Measurements from ENCODE around the gene LSM6. TPM values are rescaled to one million over a fixed set of nuclear protein-coding genes. Genes with fewer than 3 reads are reported as not detected.

LSM6 gene
- total RNA-seq, 2 donors from 2014 or later, result 20.2 to 24.7 TPM

DNA sequence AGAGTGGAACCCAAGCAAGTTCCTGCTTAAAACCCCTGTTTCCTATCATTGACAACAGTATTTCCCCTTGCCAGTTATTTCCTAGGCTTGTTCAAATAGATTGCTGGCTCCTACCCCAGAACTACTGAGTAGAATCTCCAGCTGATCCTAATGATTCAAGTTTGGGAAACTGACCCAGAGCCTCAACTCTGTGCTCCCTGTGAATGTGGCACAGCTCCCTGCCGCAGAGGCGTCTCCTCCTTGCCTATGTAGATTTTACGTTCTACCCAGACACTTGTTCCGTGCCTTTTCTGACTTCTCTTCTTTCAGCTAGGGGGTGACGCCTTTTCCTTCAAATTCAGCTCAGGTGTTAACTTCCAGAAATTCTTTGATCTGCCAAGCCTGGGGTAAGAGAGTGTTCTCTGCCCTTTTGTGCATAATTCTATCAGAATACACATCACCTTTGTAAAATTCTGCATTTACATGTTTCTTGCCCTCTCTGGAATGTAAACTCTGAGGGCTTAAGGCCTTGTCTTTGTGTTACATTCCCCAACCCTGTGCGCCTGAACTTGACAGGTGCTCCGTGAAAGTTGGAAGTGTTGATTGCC is 4.4 kb downstream of the LSM6 start:
- intact Hi-C loops (cut with DNase I, micrococcal nuclease), result no loop called here
- ATAC-seq (no peak), DNase-seq (no peak)

DNA sequence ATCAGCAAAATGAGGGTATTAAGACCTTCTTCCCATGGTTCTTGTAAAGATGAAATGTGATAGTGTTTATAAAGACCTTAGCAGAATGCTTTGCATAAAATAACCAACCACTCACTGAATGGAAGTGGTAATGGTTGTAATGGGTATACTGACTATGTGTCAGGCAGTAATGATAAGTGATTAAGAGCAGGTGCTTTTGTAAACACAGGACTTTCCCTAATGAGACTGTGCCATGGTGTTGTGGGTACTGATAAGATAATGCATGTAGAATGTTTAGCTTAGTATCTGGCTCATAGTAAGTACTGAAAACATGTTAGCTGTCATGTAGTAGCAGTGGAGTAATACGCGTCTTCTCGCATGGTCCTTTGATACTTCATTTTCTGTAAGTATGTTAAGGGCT is 6.9 kb downstream of the LSM6 start:
- DNase-seq, result no peak
- intact Hi-C loops (cut with DNase I, micrococcal nuclease), result no loop called here
- ATAC-seq, result no peak

DNA sequence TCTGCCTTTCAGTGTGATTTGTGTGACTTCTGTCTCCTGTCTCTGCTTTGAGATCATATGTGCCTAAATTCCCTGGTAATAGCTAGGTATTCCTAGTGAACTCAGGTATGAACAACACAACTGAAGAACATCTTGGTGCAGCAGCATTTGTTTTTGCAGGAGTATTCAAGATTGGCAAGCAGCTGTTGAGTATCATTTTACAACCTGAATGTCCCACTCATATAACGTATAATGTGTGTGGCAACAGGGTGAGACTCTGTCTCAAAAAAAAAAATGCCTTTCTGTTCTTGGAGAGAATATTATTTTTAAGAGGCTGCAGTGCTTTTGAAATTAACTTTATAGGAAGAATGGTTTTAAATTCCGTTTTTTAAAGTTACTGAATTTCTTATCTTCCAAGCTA is 7.7 kb downstream of the LSM6 start:
- intact Hi-C loops (cut with DNase I, micrococcal nuclease), result no loop called here
- ATAC-seq (no peak), DNase-seq (no peak)

DNA sequence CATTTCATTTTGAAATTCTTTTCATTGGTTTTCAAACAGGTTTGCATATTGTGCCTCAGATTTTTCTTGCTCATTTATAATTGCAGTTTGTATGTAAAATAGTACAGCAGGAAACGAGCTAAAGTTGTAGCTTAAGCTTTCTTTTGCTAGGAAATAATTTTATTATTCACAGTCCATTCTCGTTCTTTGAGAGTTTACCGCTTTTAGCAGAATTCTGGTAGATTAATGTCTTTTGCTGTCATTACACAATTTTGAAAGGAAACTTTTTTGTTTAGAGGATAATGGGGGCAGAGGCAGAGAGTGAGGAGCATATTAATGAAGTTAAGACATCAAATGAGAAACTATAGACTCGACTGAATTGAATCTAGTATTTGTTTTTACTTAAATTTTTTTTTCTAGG is 10.5 kb downstream of the LSM6 start:
- no peak for ATAC-seq
- DNase-seq, result no peak
- intact Hi-C loops (cut with DNase I, micrococcal nuclease), result no loop called here

DNA sequence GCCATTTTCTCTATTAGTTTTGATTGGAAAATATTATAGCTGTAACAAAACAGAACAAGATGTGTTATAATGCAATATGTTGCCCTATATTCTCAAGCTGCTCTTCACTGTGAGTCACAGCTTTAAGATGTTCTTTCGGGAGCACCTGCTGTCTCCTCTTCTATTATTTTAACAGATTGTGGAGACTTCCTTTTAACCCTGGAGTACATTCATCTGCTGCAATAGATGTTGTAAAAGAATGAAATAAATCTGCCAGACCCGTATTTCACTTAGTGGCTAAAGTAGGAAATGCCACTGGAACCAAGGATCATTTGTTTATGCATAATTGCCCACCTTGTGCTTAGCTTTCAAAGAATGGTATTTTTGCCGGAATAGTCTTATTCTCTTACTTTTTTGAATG is 11.1 kb downstream of the LSM6 start:
- intact Hi-C loops (cut with DNase I, micrococcal nuclease), result no loop called here
- DNase-seq, result no peak
- ATAC-seq, result no peak

DNA sequence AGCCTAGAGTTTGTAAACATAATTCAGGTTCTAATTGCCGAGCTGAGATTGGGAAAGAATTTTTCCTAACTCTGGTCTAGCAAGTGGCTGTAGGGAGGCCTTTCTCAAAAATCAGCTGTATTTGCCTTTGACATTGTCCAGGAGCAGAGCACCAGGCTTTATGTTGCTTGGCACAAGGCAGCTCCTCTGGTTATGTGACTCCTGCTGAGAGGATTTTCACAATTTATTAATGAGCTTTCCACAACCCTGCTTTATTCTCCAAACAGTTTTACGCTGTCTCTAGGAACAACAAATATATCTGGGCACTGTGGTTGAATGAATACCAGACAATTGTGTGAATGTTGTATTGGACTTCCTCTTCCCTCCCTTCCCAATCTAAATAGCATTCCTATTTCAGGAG is 14.9 kb downstream of the LSM6 start:
- no peak for ATAC-seq
- intact Hi-C loops (cut with DNase I, micrococcal nuclease), result no loop called here
- no peak for DNase-seq

DNA sequence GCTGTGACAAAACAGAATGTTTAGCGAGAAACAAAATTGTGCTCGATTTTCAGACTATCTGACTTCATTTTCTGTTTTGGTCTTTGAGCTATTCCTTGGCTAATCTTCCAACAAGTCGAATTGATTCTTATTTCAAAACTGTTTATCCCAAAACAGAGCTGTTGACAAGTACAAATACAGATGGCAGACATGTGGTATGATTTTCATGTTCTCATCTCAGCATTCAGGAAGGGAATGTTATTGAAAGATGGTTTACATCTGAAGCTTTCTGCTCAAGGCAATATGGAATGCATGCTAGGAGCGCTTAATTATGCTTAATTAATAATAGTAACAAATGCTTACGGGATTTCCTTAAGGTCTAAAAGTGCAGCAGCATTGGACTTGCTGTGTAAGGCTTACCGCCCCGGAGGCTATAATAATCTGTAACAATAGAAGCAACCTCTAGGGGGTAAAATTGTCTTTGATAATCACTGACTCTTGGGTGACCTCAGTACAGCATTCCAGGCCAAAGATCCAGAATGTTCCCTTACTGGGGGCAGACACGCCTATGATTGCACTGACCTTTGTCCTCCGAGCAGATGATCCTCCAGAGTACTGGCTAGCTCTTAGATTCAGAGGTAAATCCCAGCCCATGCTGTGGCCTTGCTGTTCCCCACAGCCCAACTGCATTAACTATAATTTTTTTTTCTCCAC is 16.4 kb downstream of the LSM6 start:
- DNase-seq (peak; percentile 30 to 47), ATAC-seq (peak; percentile 96)
- intact Hi-C loops (cut with DNase I, micrococcal nuclease), result no loop called here

DNA sequence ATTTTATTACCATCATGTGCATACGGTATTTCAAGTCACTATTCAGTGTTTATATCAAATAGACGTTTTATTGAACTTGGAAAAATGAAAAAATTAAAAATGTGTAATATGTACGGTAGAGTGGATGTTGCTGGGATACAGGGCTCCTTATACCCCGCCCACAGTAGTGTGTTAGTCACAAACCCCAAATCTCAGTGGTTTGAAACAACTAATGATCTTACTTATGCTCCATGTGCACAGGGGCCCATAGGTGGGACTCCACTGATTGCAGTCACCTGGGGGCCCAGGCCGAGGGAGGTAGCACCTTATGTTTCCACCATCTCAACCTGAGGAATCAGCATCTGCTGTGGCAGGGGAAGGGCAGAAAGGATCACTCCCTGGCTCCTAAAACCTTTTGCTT is 18.1 kb downstream of the LSM6 start:
- DNase-seq, result no peak
- ATAC-seq, result no peak
- intact Hi-C loops (cut with DNase I, micrococcal nuclease), result no loop called here

DNA sequence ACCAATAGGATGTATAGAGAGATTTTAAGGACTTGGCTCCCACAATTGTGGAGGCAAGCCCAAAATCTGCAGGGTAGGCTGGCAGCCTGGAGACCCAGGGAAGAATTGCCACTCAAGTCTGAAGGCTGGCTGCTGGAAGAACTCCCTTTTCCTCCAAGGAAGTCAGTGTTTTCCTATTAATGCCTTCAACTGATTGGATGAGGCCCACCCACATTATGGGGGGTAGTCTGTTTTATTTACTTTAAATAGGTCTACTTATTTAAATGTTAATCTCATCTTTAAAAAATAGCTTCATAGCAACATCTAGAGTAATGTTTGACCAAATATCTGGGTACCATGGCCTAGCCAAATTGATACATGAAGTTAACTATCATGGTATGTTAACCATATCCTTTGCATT is 18.7 kb downstream of the LSM6 start:
- DNase-seq (no peak), ATAC-seq (no peak)
- intact Hi-C loops (cut with DNase I, micrococcal nuclease), result no loop called here

DNA sequence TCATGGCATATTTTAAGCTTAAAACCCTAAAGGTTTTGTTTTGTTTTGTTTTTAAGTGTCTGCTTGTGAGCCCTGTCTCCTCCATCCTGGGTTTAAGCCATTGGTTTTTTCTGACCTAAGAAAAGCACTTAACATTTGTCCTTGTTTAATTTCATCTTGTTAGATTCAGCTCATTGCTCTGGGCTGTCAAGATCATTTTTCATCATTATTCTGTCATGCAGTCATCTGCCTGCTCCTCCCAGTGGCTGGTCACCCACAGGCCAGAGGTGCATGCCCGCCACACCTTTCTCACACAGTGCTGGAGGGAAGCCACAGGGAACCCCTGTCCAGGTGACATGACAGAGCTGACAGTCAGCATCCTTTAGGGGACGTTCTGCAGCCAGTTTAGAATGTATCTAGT is 27.1 kb downstream of the LSM6 start:
- ATAC-seq, result no peak
- intact Hi-C loops (cut with DNase I, micrococcal nuclease), result no loop called here
- no peak for DNase-seq

DNA sequence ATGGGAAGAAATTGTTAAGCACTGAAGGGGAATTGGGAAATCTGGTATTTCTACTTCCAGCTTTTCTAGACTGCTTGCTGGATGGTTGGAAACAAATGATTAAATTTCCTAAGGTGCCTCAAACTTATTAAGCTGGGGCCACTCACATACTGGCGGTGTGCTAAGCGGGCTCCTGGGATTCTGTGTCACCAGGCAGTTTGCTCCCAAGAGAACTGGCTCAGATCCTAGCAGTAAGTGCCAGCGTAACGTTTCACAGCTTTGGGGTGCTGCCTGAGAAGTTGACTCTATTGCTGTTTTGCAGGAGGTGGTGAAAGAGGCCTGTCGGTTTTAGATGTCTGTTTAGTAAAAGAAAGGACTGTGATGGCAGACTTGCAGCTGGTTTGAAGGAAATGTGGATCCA is 31.9 kb downstream of the LSM6 start:
- intact Hi-C loops (cut with DNase I, micrococcal nuclease), result no loop called here
- no peak for ATAC-seq
- no peak for DNase-seq

DNA sequence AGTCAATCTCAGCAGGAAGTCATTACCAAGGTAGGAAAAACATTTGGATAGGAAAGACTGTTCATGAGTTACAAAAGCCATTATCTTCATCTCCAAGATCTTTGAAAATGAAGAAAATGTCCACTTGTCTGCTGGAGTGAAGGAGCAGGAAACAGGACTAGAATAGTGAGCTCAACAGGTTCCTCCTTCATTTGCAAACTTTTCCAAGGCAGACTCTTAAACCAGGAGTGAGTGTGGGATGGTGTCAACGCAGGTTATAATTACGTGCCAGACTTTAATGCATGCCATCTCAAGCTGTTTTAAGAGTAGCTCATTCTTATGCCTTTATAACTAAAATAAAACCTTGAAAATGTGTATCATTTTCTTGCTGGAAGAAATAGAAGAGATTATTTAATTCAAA is 35.4 kb downstream of the LSM6 start:
- intact Hi-C loops (cut with DNase I, micrococcal nuclease), result no loop called here
- DNase-seq (no peak), ATAC-seq (no peak)

DNA sequence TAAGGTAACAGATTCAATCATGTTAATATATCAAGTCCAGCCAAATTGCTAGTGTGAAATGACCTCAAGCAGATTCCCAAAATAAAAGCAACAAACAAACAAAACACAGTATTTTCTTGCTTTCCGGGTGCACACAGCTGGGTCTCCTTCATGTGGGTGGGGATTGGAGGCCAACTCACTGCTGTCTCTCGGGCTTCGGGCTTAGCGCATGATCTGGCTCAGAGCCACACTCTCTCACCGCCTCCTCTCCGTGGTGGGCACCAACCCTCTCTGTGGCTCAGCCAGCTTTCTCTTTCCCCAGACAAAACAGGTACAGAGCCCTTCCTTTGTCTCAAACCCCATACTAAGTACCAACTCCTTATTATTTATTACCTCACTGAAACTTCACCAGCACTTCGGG is 35.9 kb downstream of the LSM6 start:
- intact Hi-C loops (cut with DNase I, micrococcal nuclease), result no loop called here
- ATAC-seq, result no peak

DNA sequence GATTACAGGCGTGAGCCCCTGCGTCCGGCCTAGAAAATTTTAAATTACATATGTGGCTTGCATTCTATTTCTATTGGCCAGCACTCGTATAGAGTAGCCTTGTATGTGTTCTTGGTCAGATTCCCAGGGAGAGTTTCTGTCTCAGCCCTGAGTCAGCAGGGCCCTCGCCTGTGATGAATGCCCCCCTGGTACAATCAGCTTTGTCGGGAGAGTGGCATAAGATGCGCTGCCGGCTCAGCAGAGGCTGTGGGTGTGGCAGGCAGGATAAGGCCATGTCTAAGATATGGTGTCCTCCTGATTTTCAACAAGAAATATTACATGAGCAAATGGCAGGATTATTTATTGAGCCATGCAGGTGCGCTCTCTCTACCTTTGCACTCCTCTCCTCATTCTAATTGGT is 37.3 kb downstream of the LSM6 start:
- intact Hi-C loops (cut with DNase I, micrococcal nuclease), result no loop called here

More for the DNA sequence above, 35.9 kb downstream of the LSM6 start:
- DNase-seq, result no peak

DNA sequence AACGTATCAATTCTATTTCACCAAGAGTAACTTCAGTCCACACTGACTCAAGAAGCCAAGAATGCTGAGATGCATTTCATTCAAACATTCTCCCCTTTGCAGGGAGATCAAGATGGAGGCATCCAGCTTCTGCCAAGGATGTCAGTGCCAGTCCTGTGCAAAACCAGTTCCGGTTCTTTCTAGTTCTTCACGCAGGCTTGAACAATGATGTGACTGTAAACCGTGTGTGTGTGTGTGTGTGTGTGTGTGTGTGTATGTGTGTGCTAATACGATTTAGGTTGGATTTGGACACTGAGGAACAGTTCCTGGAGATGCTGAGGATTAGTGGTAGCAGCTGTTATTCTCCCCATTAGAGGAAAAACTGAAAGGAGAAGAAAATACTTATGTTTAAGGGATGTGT is 38.7 kb downstream of the LSM6 start, which contains the start of gene REELD1:
Gene REELD1 (plus strand): TSS at position 301 of the 400 bp plus-strand sequence. CDS start 2,415 bp downstream, outside the sequence.
- DNase-seq, result no peak
- intact Hi-C loops (cut with DNase I, micrococcal nuclease), result no loop called here
- ATAC-seq, result no peak

More for the DNA sequence above, 37.3 kb downstream of the LSM6 start:
- DNase-seq, result no peak
- no peak for ATAC-seq

DNA sequence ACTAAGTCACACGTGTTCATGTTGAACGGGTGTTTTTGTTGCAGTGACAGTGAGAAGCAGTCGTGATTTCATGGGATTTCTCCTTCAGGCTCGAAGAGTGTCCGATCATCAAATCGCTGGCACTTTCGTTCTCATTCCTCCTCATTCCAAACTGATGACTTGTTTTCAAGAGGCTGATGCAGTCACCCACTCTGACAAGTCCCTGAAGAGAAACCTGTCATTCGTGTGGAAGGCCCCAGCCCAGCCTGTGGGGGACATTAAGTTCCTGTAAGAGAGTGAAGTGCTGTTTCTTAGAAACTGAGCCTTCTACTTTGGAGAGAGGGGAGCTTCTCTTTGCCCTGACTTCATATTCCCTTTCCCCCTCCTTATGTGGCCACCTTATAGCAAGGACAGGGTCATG is 46.8 kb downstream of the LSM6 start:
- DNase-seq (no peak), ATAC-seq (no peak)
- intact Hi-C loops (cut with DNase I, micrococcal nuclease), result no loop called here

DNA sequence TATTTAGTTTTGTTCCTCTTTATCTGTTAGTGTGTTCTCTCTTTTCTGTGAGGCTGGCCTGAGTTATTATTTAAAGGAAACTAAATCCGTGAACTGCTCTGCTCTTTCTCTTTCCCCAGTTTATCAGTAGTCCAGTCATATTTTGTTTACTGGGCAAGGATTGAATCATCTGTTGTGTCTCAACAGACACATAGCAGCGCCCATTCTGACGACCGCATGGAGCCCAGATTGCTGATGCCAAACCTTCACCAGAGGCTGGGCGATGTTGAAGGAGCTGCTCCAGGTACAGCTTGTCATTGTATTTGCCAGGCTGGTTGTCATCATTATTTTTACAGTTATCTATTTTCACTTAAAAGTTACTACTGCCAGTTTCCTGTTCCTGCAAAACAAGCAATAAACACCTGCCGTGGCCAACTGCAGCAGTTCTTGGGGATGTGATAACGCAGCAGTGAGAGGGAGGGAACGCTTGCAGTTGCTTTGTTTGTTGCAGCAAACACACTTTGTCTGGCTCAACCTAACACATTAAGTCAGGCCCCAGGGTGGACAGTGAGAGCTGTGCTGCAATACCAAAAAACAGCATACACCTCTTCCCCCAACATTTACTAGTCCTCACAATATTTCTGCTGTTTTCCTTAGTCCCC is 48.9 kb downstream of the LSM6 start:
- intact Hi-C loops (cut with DNase I, micrococcal nuclease), result no loop called here
- ATAC-seq (no peak), DNase-seq (no peak)

DNA sequence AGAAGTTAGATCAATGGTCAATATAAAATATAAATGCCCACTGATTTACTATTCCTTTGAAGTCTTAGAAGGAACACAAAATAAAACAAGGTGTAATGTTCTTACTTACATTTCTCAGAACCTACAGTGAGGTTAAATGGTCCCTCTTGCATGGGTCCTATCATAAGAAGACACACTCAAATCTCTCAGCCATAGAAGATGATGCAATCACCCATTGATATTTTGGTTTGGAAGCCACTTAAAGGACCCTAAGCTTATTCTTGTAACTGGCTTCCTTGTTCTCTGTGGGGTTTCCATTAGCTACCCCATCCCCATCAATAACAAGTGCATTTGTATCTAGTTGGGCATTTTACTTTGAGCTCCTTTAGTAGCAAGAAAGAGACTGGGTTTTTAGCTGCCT is 53.9 kb downstream of the LSM6 start:
- no peak for ATAC-seq
- intact Hi-C loops (cut with DNase I, micrococcal nuclease), result no loop called here

DNA sequence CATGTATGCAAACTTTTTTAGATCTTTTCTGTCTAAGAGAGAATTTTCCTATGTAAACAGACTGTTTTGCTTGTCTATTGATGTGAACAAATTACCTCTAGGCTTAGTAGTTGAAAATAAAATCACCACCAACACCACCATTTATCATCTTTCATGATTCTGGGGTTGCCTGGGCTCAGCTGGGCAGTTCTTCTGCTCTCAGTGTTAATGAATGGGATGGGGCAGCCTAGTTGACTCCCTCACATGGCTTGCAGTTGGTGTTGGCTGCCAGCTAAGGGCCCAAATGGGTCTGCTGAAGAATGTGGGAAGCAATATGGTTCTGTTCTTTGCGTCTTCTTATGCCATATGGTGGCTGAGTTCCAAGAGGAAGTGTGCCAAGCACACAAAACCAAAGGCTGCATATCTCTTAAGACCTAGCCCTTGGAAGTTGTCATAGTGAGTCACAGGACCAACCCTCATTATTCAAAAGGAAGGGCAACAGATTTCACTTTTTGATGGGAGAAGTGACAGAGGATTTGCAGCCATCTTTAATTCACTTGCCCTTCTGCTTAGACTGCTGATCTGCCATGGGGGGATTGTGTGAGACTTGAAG is 56.7 kb downstream of the LSM6 start:
- intact Hi-C loops (cut with DNase I, micrococcal nuclease), result no loop called here
- ATAC-seq (peak; percentile 80), DNase-seq (no peak)

More for the DNA sequence above, 53.9 kb downstream of the LSM6 start:
- no peak for DNase-seq

DNA sequence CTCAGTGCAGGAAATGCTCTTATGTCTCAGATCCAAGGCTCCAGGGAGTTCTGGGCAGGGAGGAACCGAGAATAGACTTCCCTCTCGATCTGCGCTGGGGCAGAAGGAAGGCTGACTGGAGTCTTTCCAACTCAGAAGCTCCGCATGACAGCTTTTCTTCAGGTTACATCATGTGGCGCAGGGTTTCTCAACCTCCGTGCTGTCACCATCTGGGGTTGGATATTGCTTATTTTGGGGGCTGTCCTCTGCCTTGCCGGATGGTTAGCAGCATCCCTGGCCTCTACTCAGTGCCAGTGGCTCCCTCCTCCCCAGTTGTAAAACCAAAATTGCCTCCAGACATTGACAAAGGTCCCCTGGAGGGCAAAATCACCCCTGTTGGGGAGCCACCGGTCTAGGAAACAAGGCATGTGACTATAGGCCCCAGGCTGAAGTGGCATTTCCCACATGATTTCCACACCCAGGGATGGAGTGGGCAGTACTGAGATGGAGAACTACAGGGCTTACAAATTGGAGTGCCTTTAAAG is 60.2 kb downstream of the LSM6 start:
- ATAC-seq (no peak), DNase-seq (no peak)
- intact Hi-C loops (cut with DNase I, micrococcal nuclease), result no loop called here

Measured in left colon (tissue), 2 donors.